ENCODE results near the gene DNAJC11. TPM values are rescaled to one million over a fixed set of nuclear protein-coding genes. Genes with fewer than 3 reads are reported as not detected.

The DNAJC11 gene
- total and polyA plus RNA-seq, 7 donors, result 21.0 to 48.5 (median 33.0) TPM

- H3K36me3 ChIP-seq, result peaks cover 0 to 9% (median 0%) of the 10 kb centered on the region in 4 donors
- H3K9me3 ChIP-seq, result no peaks in the 10 kb centered on the region
- no peaks in the 10 kb centered on the region for H3K27me3 ChIP-seq
- TF ChIP-seq CTCF (IDR thresholded peaks at IDR 0.05) (no peak), POLR2AphosphoS5 (IDR thresholded peaks at IDR 0.05) (no peak), POLR2A (IDR thresholded peaks at IDR 0.05) (no peak), EP300 (IDR thresholded peaks at IDR 0.05) (no peak)
- no peak overlapping the region for H3K4me3 ChIP-seq
- H3K4me1 ChIP-seq, result no peaks in the 10 kb centered on the region
- WGBS, 2 donors, result 80 to 89% methylated on average over 7 of the region's 7 CpGs
- H3K27ac ChIP-seq, result no peak overlapping the region
- no peak for DNase-seq
- intact Hi-C loops (cut with DNase I), result no loop called here
These were observed 41.1 kb downstream of the DNAJC11 start for GRCh38 chr1:6660415-6661049.

DNA sequence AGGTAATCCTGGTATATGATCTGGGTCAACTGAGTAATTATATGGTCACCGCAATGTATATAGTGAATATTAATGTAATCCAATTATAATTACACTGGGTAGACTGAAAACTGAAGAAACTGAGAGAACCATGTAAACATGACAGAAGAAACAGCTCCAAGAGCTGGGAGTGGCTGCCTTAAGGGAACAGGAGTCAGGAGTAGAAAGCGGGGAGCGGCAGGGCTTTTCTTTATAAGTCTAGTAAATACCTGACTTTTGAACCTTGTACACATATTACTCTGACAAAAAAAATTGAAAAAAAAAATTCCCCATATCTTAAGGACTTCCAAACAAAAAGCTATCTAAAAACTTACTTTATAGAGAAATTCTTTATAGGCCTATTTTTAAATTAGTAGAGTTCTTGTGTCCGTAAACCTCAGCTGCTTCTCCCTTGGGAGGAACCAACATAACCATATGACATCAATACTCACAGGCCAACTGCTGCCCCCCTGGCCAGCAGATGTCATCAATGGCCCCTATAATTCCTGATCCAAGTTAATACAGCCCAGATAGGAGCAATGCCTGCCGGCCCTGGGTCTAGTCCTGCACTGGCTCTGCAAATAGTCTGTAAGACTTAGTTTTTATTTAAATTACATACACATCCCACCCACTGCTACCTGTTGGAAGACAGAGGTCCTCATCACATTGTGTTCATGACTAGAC, 43.1 kb downstream of the DNAJC11 start:
- intact Hi-C loops (cut with DNase I), result no loop called here
- WGBS, 2 donors, result 38 to 77% methylated on average over 5 of the region's 5 CpGs
- no peak overlapping the region for H3K4me3 ChIP-seq

GRCh38 chr1:6657138-6657537, 44.5 kb downstream of the DNAJC11 start:
- no peaks in the 10 kb centered on the region for H3K27me3 ChIP-seq
- 93 to 95% methylated on average over 6 of the region's 6 CpGs for WGBS, 2 donors
- intact Hi-C loops (cut with DNase I), result no loop called here

More for the DNA sequence above, 43.1 kb downstream of the DNAJC11 start:
- Histone ChIP-seq H3K4me1 (no peaks in the 10 kb centered on the region), H3K36me3 (peaks cover 0 to 7% (median 4%) of the 10 kb centered on the region in 4 donors), H3K27me3 (no peaks in the 10 kb centered on the region), H3K9me3 (no peaks in the 10 kb centered on the region), H3K27ac (no peak overlapping the region)
- DNase-seq, result no peak
- no peak for TF ChIP-seq CTCF (IDR thresholded peaks at IDR 0.05)
- no peak for TF ChIP-seq POLR2A (IDR thresholded peaks at IDR 0.05)
- no peak for TF ChIP-seq POLR2AphosphoS5 (IDR thresholded peaks at IDR 0.05)
- no peak for TF ChIP-seq EP300 (IDR thresholded peaks at IDR 0.05)

GRCh38 chr1:6653436-6654290, 48.0 kb downstream of the DNAJC11 start:
- TF ChIP-seq CTCF (IDR thresholded peaks at IDR 0.05) (no peak), POLR2AphosphoS5 (IDR thresholded peaks at IDR 0.05) (no peak), POLR2A (IDR thresholded peaks at IDR 0.05) (no peak), EP300 (IDR thresholded peaks at IDR 0.05) (no peak)
- H3K27ac ChIP-seq, result no peak overlapping the region
- WGBS, 2 donors, result 94 to 95% methylated on average over 23 of the region's 23 CpGs
- H3K27me3 ChIP-seq, result no peaks in the 10 kb centered on the region
- intact Hi-C loops (cut with DNase I), result no loop called here
- H3K9me3 ChIP-seq, result no peaks in the 10 kb centered on the region
- no peak overlapping the region for H3K4me3 ChIP-seq
- H3K36me3 ChIP-seq, result peaks cover 0 to 43% (median 22%) of the 10 kb centered on the region in 4 donors
- no peaks in the 10 kb centered on the region for H3K4me1 ChIP-seq
- DNase-seq, result no peak

More at GRCh38 chr1:6657138-6657537, 44.5 kb downstream of the DNAJC11 start:
- Histone ChIP-seq H3K27ac (no peak overlapping the region), H3K9me3 (no peaks in the 10 kb centered on the region), H3K36me3 (peaks cover 0 to 20% (median 15%) of the 10 kb centered on the region in 4 donors), H3K4me1 (no peaks in the 10 kb centered on the region), H3K4me3 (no peak overlapping the region)
- no peak for TF ChIP-seq POLR2AphosphoS5 (IDR thresholded peaks at IDR 0.05)
- TF ChIP-seq POLR2A (IDR thresholded peaks at IDR 0.05), result no peak
- TF ChIP-seq EP300 (IDR thresholded peaks at IDR 0.05), result no peak
- TF ChIP-seq CTCF (IDR thresholded peaks at IDR 0.05), result no peak
- DNase-seq, result no peak
